HG03280 (cell line): ENCODE results near the gene TMEM220.
"Not testable (repeated sequence)": the region's sequence is repeated elsewhere in the genome, so short reads cannot be mapped to it uniquely, and the experiment has no call there.

Experiments
- ATAC-seq: cut with Tn5 transposase; IDR thresholded peaks from one replicate; pipeline ENCODE4 v1.9.1; 2021; ENCODE audit warnings: mild to moderate bottlenecking, moderate library complexity; ENCODE audit not compliant: unreplicated experiment

TMEM220 gene

GRCh38 chr17:10755592-10756127 lies 25.8 kb upstream of the TMEM220 start:
- ATAC-seq: no peak

- no peak for ATAC-seq
Measured at GRCh38 chr17:10754861-10755591, 25.2 kb upstream of the TMEM220 start.

GRCh38 chr17:10754109-10754508 lies 24.3 kb upstream of the TMEM220 start:
- no peak for ATAC-seq

- no peak for ATAC-seq
Measured at GRCh38 chr17:10752696-10753095, 22.9 kb upstream of the TMEM220 start.

- no peak for ATAC-seq
Measured at GRCh38 chr17:10751563-10751962, 21.7 kb upstream of the TMEM220 start.

- ATAC-seq: no peak
Measured at GRCh38 chr17:10750210-10750609, 20.4 kb upstream of the TMEM220 start.

GRCh38 chr17:10748531-10749181 lies 18.8 kb upstream of the TMEM220 start:
- ATAC-seq: no peak

GRCh38 chr17:10745231-10745630 lies 15.4 kb upstream of the TMEM220 start:
- no peak for ATAC-seq

- ATAC-seq: no peak
Measured at GRCh38 chr17:10744501-10745000, 14.7 kb upstream of the TMEM220 start.

GRCh38 chr17:10743316-10744009 lies 13.6 kb upstream of the TMEM220 start:
- ATAC-seq: no peak

GRCh38 chr17:10742431-10742830 lies 12.6 kb upstream of the TMEM220 start:
- ATAC-seq: no peak

GRCh38 chr17:10741416-10742135 lies 11.8 kb upstream of the TMEM220 start:
- ATAC-seq: no peak

- no peak for ATAC-seq
Measured at GRCh38 chr17:10739386-10739785, 9.6 kb upstream of the TMEM220 start.

- no peak for ATAC-seq
Measured at GRCh38 chr17:10738521-10739258, 8.9 kb upstream of the TMEM220 start.

GRCh38 chr17:10737736-10738135 lies 7.9 kb upstream of the TMEM220 start:
- no peak for ATAC-seq

GRCh38 chr17:10737168-10737622 lies 7.4 kb upstream of the TMEM220 start:
- ATAC-seq: no peak

- no peak for ATAC-seq
Measured at GRCh38 chr17:10735821-10736220, 6.0 kb upstream of the TMEM220 start.

GRCh38 chr17:10735251-10735650 lies 5.4 kb upstream of the TMEM220 start:
- ATAC-seq: no peak

GRCh38 chr17:10733666-10734065 lies 3.8 kb upstream of the TMEM220 start:
- ATAC-seq: no peak

- ATAC-seq: not testable (repeated sequence)
Measured at GRCh38 chr17:10732121-10732520, 2.3 kb upstream of the TMEM220 start.
